ENCODE data around the gene REV3L.

DNA sequence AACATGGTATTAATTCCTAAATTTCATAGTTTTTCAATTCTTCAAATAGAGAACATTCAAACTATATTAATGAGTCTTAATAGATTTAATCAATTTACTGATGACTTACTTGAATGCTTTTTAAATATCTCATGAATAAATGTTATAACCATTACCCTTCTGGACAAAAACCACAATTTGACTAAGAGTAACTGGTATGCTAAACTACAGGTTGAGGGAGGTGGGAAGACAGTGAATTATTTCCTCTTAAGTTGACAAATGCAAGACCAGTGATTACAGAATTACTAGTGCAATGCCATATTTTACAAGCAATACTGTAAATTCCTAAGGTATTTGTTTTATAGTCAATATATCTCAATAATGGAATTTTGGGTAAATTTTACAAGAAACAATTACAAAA, 65.1 kb downstream of the REV3L start:
- TF ChIP-seq, protein P1, sequence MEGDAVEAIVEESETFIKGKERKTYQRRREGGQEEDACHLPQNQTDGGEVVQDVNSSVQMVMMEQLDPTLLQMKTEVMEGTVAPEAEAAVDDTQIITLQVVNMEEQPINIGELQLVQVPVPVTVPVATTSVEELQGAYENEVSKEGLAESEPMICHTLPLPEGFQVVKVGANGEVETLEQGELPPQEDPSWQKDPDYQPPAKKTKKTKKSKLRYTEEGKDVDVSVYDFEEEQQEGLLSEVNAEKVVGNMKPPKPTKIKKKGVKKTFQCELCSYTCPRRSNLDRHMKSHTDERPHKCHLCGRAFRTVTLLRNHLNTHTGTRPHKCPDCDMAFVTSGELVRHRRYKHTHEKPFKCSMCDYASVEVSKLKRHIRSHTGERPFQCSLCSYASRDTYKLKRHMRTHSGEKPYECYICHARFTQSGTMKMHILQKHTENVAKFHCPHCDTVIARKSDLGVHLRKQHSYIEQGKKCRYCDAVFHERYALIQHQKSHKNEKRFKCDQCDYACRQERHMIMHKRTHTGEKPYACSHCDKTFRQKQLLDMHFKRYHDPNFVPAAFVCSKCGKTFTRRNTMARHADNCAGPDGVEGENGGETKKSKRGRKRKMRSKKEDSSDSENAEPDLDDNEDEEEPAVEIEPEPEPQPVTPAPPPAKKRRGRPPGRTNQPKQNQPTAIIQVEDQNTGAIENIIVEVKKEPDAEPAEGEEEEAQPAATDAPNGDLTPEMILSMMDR (IDR thresholded peaks at IDR 0.05), result no peak
- TF ChIP-seq POLR2AphosphoS5 (IDR thresholded peaks at IDR 0.05) (no peak), POLR2A (IDR thresholded peaks at IDR 0.05) (no peak), EP300 (IDR thresholded peaks at IDR 0.05) (no peak)
